ENCODE data around the gene KCNG4. TPM values are rescaled to one million over a fixed set of nuclear protein-coding genes. Genes with fewer than 3 reads are reported as not detected.

KCNG4 gene
- total RNA-seq, 1 experiment from 2014 or later = not detected

- H3K4me3 ChIP-seq (ENCODE audit: low read depth in 2 of 2, low read length in 2 of 2) = no peak overlapping the region
- no peak overlapping the region for H3K27ac ChIP-seq (ENCODE audit: low read length)
- CTCF ChIA-PET = no interaction called here
- intact Hi-C loops (cut with micrococcal nuclease; ENCODE audit: unreplicated experiment) = no loop called here
- H3K4me1 ChIP-seq (ENCODE audit: control insufficient read depth, insufficient read depth, low read length) = no peaks in the 10 kb centered on the region
- in situ Hi-C loops (cut with HindIII; ENCODE audit: low pct_unique_long_range_greater_than_20kb, low sequenced_read_pairs) = no loop called here
- POLR2A ChIA-PET = no interaction called here
- no TSS peak for BruUV-seq (replicated peaks)
- DNase-seq (ENCODE audit: low read depth, low spot score) (no peak), ATAC-seq (no peak)
- H3K36me3 ChIP-seq (ENCODE audit: control insufficient read depth, insufficient read depth, low read length) = no peaks in the 10 kb centered on the region
- no peaks in the 10 kb centered on the region for H3K9me3 ChIP-seq (ENCODE audit: control insufficient read depth, insufficient read depth, low read depth, low read length)
- TF ChIP-seq POLR2AphosphoS5 (IDR thresholded peaks at IDR 0.05; ENCODE audit: low read depth, low read length) = no peak
- no peak for TF ChIP-seq SIN3A (IDR thresholded peaks at IDR 0.05; ENCODE audit: borderline replicate concordance, insufficient read depth, low read depth, low read length)
- no peak for TF ChIP-seq CTCF (IDR thresholded peaks at IDR 0.05)
- no peak for TF ChIP-seq REST (IDR thresholded peaks at IDR 0.05; ENCODE audit: insufficient read depth in 1 of 2, low read depth in 2 of 2, low read length in 1 of 2)
- no peak for TF ChIP-seq TCF7L2 (IDR thresholded peaks at IDR 0.05; ENCODE audit: low read depth, low read length)
- H3K27me3 ChIP-seq (ENCODE audit: control insufficient read depth, insufficient read depth, low read length) = no peaks in the 10 kb centered on the region; the same call in 1 of the 2 replicates
Observed at GRCh38 chr16:84279881-84280280, 40.1 kb upstream of the KCNG4 start.

- Histone ChIP-seq H3K9me3 (ENCODE audit: control insufficient read depth, insufficient read depth, low read depth, low read length) (no peaks in the 10 kb centered on the region), H3K4me1 (ENCODE audit: control insufficient read depth, insufficient read depth, low read length) (no peaks in the 10 kb centered on the region), H3K36me3 (ENCODE audit: control insufficient read depth, insufficient read depth, low read length) (no peaks in the 10 kb centered on the region), H3K27ac (ENCODE audit: low read length) (no peak overlapping the region), H3K4me3 (ENCODE audit: low read depth in 2 of 2, low read length in 2 of 2) (no peak overlapping the region), H3K27me3 (ENCODE audit: control insufficient read depth, insufficient read depth, low read length) (no peaks in the 10 kb centered on the region; the same call in 1 of the 2 replicates)
- intact Hi-C loops (cut with micrococcal nuclease; ENCODE audit: unreplicated experiment) (no loop called here), in situ Hi-C loops (cut with HindIII; ENCODE audit: low pct_unique_long_range_greater_than_20kb, low sequenced_read_pairs) (no loop called here)
- CTCF ChIA-PET = no interaction called here
- DNase-seq (ENCODE audit: low read depth, low spot score) (no peak), ATAC-seq (no peak)
- POLR2A ChIA-PET = no interaction called here
- no TSS peak for BruUV-seq (replicated peaks)
- no peak for TF ChIP-seq CTCF (IDR thresholded peaks at IDR 0.05)
- no peak for TF ChIP-seq POLR2AphosphoS5 (IDR thresholded peaks at IDR 0.05; ENCODE audit: low read depth, low read length)
- no peak for TF ChIP-seq REST (IDR thresholded peaks at IDR 0.05; ENCODE audit: insufficient read depth in 1 of 2, low read depth in 2 of 2, low read length in 1 of 2)
- TF ChIP-seq TCF7L2 (IDR thresholded peaks at IDR 0.05; ENCODE audit: low read depth, low read length) = no peak
- TF ChIP-seq SIN3A (IDR thresholded peaks at IDR 0.05; ENCODE audit: borderline replicate concordance, insufficient read depth, low read depth, low read length) = no peak
Observed at GRCh38 chr16:84278968-84279367, 39.2 kb upstream of the KCNG4 start.
